ENCODE data around the gene GNA15.

- no peak for TF ChIP-seq CTCF (IDR thresholded peaks at IDR 0.05; ENCODE audit: low read depth, low read length)
- TF ChIP-seq EZH2phosphoT487 (IDR thresholded peaks at IDR 0.05; ENCODE audit: low read depth) = no peak
These were observed 1.3 kb downstream of the GNA15 start for GRCh38 chr19:3137119-3137518.

All from OCI-LY3 (cell line).